ENCODE measurements around the gene CNTNAP5. TPM values are rescaled to one million over a fixed set of nuclear protein-coding genes. Genes with fewer than 3 reads are reported as not detected.

Gene CNTNAP5
- total RNA-seq, 1 donor from 2014 or later: not detected

DNA sequence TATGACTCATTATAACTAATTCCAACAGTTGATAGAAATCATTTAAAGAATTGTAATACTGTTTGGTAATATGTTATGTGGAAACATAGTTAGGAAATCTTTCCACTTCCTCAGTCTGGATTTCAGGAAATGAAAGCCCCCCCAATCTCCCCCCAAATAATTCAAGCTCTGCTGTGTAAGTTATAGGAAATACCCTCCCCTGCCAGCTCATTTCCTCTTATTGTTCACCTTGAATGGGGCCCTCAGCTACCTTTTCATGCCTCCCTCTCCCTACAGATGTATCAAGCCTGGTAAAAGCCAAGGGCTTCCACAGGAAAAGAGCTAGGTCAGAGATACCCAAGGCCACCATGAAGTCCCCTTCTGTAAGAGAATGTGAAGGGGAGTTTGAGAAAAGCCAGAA is 155.5 kb downstream of the CNTNAP5 start:
- peaks cover 25% of the 10 kb centered on the region for H3K9me3 Mint-ChIP-seq
- no peak for DNase-seq (ENCODE audit: low spot score)
- H3K27ac Mint-ChIP-seq: no peak overlapping the region
- intact Hi-C loops (cut with micrococcal nuclease): no loop called here
- H3K4me1 Mint-ChIP-seq (ENCODE audit: low read depth): no peaks in the 10 kb centered on the region
- no peaks in the 10 kb centered on the region for H3K27me3 Mint-ChIP-seq (ENCODE audit: low read depth)
- no peaks in the 10 kb centered on the region for H3K36me3 Mint-ChIP-seq (ENCODE audit: low read depth)
- no peak overlapping the region for H3K4me3 Mint-ChIP-seq (ENCODE audit: low read depth)

DNA sequence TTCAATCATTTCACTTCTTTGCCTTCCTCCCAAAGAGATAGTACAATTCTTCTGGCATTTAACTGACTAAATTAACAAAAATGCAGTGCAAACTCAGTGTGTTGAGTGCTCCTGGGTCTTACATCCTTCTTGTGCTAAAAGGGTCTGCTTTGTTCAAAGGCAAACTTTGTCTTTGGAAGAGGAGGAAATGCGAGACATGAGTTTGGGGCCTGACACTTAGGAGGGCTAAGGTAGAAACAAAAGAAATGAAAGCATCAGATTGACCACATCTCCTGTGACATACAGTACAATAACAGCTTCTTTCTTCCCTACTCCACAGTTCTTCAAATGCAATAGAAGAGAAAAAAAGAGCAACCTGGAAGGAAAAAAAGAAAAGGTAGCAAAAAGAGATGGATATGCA is 161.7 kb downstream of the CNTNAP5 start:
- Mint-ChIP-seq H3K27ac (no peak overlapping the region), H3K27me3 (ENCODE audit: low read depth) (no peaks in the 10 kb centered on the region), H3K4me3 (ENCODE audit: low read depth) (no peak overlapping the region), H3K4me1 (ENCODE audit: low read depth) (no peaks in the 10 kb centered on the region), H3K36me3 (ENCODE audit: low read depth) (no peaks in the 10 kb centered on the region), H3K9me3 (peaks cover 21% of the 10 kb centered on the region)
- DNase-seq (ENCODE audit: low spot score): no peak
- intact Hi-C loops (cut with micrococcal nuclease): no loop called here

DNA sequence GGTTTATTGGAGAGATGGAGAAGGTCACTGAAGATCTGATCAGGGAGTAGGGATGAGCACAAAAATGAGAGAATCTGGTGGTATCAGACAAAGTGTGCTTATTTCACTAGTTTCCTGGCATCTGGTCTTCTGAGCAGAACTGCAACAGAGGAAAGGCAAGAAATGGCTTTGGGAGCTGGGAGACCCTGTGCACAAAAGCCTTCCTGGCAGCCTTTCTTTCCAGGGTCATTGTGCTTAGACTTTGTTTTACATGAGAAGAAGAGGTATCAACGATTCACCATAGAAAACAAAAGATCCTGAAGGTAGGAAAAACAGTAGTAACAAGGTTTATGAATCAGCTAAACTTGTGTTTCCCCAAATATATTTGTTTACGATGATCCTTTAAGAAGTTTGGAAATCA is 162.9 kb downstream of the CNTNAP5 start:
- H3K36me3 Mint-ChIP-seq (ENCODE audit: low read depth): no peaks in the 10 kb centered on the region
- DNase-seq (ENCODE audit: low spot score): no peak
- H3K27me3 Mint-ChIP-seq (ENCODE audit: low read depth): no peaks in the 10 kb centered on the region
- no peak overlapping the region for H3K27ac Mint-ChIP-seq
- H3K9me3 Mint-ChIP-seq: peaks cover 19% of the 10 kb centered on the region
- no peak overlapping the region for H3K4me3 Mint-ChIP-seq (ENCODE audit: low read depth)
- intact Hi-C loops (cut with micrococcal nuclease): no loop called here
- no peaks in the 10 kb centered on the region for H3K4me1 Mint-ChIP-seq (ENCODE audit: low read depth)

DNA sequence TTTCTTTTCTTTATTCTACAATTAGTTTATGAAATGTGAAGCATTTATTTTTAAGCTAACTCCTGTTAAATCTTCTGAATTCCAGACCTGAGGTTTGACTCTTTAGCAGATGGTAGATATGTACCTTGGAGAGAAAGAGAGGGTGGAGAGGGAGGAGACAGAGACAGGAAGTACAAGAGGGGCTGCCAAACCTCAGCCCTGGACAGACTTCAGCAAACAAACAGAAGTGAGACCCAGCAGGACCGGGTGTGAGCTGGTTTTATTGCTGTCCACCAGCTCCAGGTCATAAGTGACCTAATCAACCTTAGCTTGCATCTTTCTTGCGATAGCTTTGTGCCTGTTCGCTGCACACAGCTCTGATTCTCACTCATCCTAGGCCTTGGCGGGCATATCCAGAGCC is 168.6 kb downstream of the CNTNAP5 start:
- Mint-ChIP-seq H3K4me1 (ENCODE audit: low read depth) (no peaks in the 10 kb centered on the region), H3K27me3 (ENCODE audit: low read depth) (no peaks in the 10 kb centered on the region), H3K4me3 (ENCODE audit: low read depth) (no peak overlapping the region), H3K9me3 (peaks cover 12% of the 10 kb centered on the region), H3K36me3 (ENCODE audit: low read depth) (no peaks in the 10 kb centered on the region), H3K27ac (no peak overlapping the region)
- no peak for DNase-seq (ENCODE audit: low spot score)
- intact Hi-C loops (cut with micrococcal nuclease): no loop called here

DNA sequence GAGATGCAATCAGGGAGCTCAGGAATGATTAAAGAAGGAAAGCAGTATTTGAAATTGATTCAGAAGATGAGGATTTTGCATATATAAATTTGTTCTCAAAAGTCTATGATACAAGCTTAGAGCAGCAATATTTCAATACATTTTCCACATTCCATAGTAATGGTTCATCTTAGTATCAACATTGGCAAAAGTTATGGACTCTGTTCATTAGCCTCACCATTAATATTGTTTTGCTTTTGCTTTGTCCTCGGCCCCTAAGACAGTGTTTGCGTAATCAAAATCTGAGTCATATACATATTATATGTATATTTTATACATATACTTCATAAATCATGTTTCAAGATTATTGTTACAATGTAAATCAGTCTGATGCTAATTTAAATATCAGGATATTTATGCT is 176.6 kb downstream of the CNTNAP5 start:
- H3K36me3 Mint-ChIP-seq (ENCODE audit: low read depth): no peaks in the 10 kb centered on the region
- no peaks in the 10 kb centered on the region for H3K27me3 Mint-ChIP-seq (ENCODE audit: low read depth)
- H3K4me1 Mint-ChIP-seq (ENCODE audit: low read depth): no peaks in the 10 kb centered on the region
- H3K9me3 Mint-ChIP-seq: peaks cover 20% of the 10 kb centered on the region
- no peak overlapping the region for H3K4me3 Mint-ChIP-seq (ENCODE audit: low read depth)
- DNase-seq (ENCODE audit: low spot score): no peak
- no peak overlapping the region for H3K27ac Mint-ChIP-seq
- intact Hi-C loops (cut with micrococcal nuclease): no loop called here

DNA sequence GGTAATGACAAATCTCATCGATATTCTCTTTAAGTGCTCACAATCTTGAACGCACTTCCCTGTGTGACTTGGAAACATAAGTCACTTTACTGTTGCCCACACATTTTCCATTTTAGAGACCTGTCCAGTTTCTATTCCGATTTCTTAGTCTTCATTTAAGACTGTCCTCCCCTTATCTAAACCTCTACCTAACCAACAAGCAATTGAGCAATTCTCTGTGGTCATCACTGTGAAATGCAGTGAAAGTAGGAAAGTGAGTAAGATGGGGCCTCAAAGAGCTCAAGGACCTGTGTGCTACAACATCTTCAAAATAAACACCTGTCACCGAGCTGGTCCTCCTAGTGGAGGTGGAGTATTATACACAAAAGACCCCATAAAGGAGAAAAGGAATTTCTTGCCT is 184.4 kb downstream of the CNTNAP5 start:
- DNase-seq (ENCODE audit: low spot score): no peak
- Mint-ChIP-seq H3K4me1 (ENCODE audit: low read depth) (no peaks in the 10 kb centered on the region), H3K4me3 (ENCODE audit: low read depth) (no peak overlapping the region), H3K27ac (no peak overlapping the region), H3K27me3 (ENCODE audit: low read depth) (no peaks in the 10 kb centered on the region), H3K36me3 (ENCODE audit: low read depth) (no peaks in the 10 kb centered on the region), H3K9me3 (peaks cover 10% of the 10 kb centered on the region)
- intact Hi-C loops (cut with micrococcal nuclease): no loop called here

DNA sequence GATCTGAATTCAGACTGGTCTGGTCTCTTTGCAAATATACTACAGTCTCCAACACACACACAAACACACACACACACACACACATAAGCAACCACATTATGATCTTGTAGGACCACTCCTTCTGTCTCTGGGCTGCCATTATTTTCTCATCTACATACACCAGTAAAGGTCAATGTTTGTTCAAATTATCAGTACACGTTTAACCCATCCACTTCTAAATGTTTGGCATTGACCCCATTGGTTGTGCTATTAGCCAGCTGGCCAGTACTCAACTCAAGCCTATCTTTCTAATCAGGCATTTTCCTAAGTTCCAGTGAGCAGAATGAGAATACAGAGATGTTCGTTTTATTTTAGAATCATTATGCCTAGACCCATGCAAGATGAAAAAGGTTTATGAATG is 186.4 kb downstream of the CNTNAP5 start:
- Mint-ChIP-seq H3K27ac (no peak overlapping the region), H3K4me3 (ENCODE audit: low read depth) (no peak overlapping the region), H3K36me3 (ENCODE audit: low read depth) (no peaks in the 10 kb centered on the region), H3K9me3 (peaks cover 6% of the 10 kb centered on the region), H3K4me1 (ENCODE audit: low read depth) (no peaks in the 10 kb centered on the region), H3K27me3 (ENCODE audit: low read depth) (no peaks in the 10 kb centered on the region)
- no peak for DNase-seq (ENCODE audit: low spot score)
- intact Hi-C loops (cut with micrococcal nuclease): no loop called here

DNA sequence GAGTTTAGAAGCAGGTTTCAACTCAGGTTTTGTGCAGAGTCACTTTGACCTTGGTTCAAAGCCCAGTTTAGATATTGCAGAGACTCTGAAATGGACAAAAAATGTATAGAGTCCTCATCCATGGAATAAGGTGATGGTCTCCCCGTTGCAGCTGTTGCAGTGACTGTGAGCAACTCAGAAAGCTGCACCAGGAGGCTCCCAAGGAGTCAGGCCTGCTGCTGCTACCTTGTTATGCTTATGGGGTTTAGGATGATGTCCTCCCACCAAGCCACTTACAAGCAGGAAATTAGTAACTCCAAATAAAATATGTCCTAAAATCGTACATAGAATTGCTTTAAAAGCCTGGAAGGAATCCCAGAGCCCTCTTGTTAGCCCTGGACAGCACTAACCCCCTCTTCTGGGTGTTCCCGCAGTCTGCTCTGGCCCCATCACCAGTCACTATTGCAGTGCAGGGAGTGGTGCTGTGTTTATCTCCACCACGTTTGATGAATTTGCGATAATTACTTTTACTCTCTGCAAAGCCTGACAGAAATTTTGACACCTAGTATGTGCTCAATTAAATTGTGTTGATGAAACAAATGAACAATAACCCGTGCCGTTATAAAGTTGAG is 189.0 kb downstream of the CNTNAP5 start:
- no peaks in the 10 kb centered on the region for H3K27me3 Mint-ChIP-seq (ENCODE audit: low read depth)
- no peaks in the 10 kb centered on the region for H3K4me1 Mint-ChIP-seq (ENCODE audit: low read depth)
- no peaks in the 10 kb centered on the region for H3K36me3 Mint-ChIP-seq (ENCODE audit: low read depth)
- intact Hi-C loops (cut with micrococcal nuclease): no loop called here
- H3K4me3 Mint-ChIP-seq (ENCODE audit: low read depth): no peak overlapping the region
- no peak overlapping the region for H3K27ac Mint-ChIP-seq
- DNase-seq (ENCODE audit: low spot score): no peak
- peaks cover 19% of the 10 kb centered on the region for H3K9me3 Mint-ChIP-seq

DNA sequence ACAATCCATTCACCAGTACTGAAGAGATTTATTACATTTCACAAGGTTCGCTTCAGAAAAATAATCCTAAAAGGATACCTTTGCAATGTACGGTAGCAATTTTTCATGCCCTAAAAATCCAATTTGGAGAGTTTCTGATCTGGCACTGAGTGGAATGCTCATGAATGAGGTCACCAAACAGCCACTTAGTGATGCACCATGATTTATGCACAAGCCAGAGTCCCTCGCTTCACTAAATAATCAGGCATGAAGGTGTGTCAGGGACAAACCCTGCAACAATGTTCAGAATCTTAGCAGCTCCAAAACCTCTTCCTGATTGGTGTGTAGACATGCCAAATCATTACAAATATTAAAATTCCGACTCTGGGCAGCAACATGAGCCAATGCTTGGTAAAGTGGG is 221.1 kb downstream of the CNTNAP5 start:
- no peaks in the 10 kb centered on the region for H3K27me3 Mint-ChIP-seq (ENCODE audit: low read depth)
- H3K36me3 Mint-ChIP-seq (ENCODE audit: low read depth): no peaks in the 10 kb centered on the region
- intact Hi-C loops (cut with micrococcal nuclease): no loop called here
- H3K9me3 Mint-ChIP-seq: peaks cover 25% of the 10 kb centered on the region
- H3K4me1 Mint-ChIP-seq (ENCODE audit: low read depth): no peaks in the 10 kb centered on the region
- no peak overlapping the region for H3K4me3 Mint-ChIP-seq (ENCODE audit: low read depth)
- H3K27ac Mint-ChIP-seq: no peak overlapping the region
- no peak for DNase-seq (ENCODE audit: low spot score)

DNA sequence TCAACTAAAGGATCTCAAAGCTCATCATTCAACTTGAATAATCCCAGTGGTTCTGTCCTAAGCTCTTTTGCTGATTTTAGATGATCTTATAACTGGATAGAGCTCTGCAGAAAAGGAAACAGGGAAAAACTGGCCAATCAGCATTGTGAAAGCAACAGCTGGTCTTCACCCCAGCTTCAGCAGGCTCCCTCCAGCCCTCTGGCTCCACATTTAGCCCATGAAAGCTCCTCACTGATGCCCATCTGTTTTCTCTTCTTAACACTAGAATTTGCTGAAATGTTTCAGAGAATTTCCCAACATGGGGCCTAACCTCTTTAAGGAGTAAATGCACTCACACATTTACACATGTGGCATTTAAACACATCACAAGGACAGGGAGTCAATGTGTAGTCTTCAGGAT is 223.3 kb downstream of the CNTNAP5 start:
- DNase-seq (ENCODE audit: low spot score): no peak
- no peak overlapping the region for H3K4me3 Mint-ChIP-seq (ENCODE audit: low read depth)
- H3K27me3 Mint-ChIP-seq (ENCODE audit: low read depth): no peaks in the 10 kb centered on the region
- H3K36me3 Mint-ChIP-seq (ENCODE audit: low read depth): no peaks in the 10 kb centered on the region
- H3K27ac Mint-ChIP-seq: no peak overlapping the region
- H3K9me3 Mint-ChIP-seq: peaks cover 16% of the 10 kb centered on the region
- no peaks in the 10 kb centered on the region for H3K4me1 Mint-ChIP-seq (ENCODE audit: low read depth)
- intact Hi-C loops (cut with micrococcal nuclease): no loop called here

DNA sequence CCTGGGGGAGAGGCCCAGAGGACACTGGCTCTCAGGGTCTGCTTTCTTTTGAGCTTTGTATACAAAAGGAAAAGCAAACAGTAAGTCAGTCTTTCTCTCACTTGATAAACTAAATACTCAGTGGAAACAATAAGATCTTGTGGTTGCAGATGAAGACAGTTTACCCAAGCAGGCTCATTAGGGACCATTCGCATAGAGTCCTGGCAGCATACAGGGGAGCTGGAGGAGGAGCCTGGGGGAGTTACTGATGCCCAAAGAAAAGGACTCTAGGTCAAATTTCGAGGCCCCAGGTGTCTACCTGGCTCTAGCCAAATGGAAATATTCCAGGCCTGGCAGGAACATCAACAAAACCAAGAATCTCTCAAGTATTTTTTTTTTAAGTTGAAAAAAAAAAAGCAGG is 225.3 kb downstream of the CNTNAP5 start:
- Mint-ChIP-seq H3K4me3 (ENCODE audit: low read depth) (no peak overlapping the region), H3K4me1 (ENCODE audit: low read depth) (no peaks in the 10 kb centered on the region), H3K27me3 (ENCODE audit: low read depth) (no peaks in the 10 kb centered on the region), H3K36me3 (ENCODE audit: low read depth) (no peaks in the 10 kb centered on the region), H3K9me3 (peaks cover 16% of the 10 kb centered on the region), H3K27ac (no peak overlapping the region)
- intact Hi-C loops (cut with micrococcal nuclease): no loop called here
- DNase-seq (ENCODE audit: low spot score): no peak

DNA sequence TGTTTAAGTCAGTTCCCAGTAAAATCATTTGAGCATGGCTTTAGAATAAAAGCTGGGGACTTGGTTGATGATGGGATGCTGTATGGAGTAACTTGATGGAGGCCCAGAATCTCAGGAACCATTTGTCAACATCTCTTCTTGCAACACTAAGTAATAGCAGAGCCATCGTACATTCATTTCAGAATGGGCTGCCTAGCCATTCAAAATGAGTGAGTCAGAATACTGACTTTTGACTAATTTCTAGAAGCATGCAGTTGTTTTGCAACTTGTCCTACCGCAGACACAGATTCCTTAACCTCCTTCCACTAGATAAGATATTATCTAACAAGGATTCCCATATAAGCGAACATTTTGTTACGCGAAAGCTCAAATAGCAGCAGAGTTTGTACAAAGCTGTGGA is 229.5 kb downstream of the CNTNAP5 start:
- no peak overlapping the region for H3K4me3 Mint-ChIP-seq (ENCODE audit: low read depth)
- no peak for DNase-seq (ENCODE audit: low spot score)
- intact Hi-C loops (cut with micrococcal nuclease): no loop called here
- no peaks in the 10 kb centered on the region for H3K36me3 Mint-ChIP-seq (ENCODE audit: low read depth)
- no peak overlapping the region for H3K27ac Mint-ChIP-seq
- H3K9me3 Mint-ChIP-seq: peaks cover 24% of the 10 kb centered on the region
- no peaks in the 10 kb centered on the region for H3K27me3 Mint-ChIP-seq (ENCODE audit: low read depth)
- no peaks in the 10 kb centered on the region for H3K4me1 Mint-ChIP-seq (ENCODE audit: low read depth)

DNA sequence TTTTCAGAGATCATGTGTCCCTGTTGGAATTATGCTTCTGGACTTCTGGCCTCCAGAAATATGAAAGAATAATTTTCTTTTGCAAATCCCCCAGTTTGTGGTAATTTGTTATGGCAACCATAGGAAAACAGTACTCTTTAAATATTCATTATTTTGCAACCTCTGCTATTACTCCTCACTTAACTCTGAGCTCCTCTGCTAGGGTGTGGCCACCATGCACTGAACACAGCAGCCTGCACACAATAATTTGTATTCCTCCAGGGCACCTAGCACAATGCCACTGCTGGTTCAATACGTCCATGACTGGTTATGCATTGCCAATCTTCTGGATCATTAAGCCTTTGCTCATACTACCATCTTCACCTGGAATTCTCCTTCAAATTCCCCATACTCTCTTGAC is 232.0 kb downstream of the CNTNAP5 start:
- Mint-ChIP-seq H3K4me3 (ENCODE audit: low read depth) (no peak overlapping the region), H3K27me3 (ENCODE audit: low read depth) (no peaks in the 10 kb centered on the region), H3K9me3 (peaks cover 20% of the 10 kb centered on the region), H3K4me1 (ENCODE audit: low read depth) (no peaks in the 10 kb centered on the region), H3K27ac (no peak overlapping the region), H3K36me3 (ENCODE audit: low read depth) (no peaks in the 10 kb centered on the region)
- no peak for DNase-seq (ENCODE audit: low spot score)
- intact Hi-C loops (cut with micrococcal nuclease): no loop called here
